NT2/D1 (cell line): ENCODE results near the gene NOP56.
"Not testable (repeated sequence)": the region's sequence is repeated elsewhere in the genome, so short reads cannot be mapped to it uniquely, and the experiment has no call there.

Experiments
- DNase-seq: peaks from one replicate; pipeline ENCODE4 v3.0.0-alpha.2; 2011; ENCODE audit warnings: low read depth, low spot score
- H3K27me3 ChIP-seq: 2 replicates; pipeline ENCODE4 v1.6.0; 2011; ENCODE audit warnings: mild to moderate bottlenecking; ENCODE audit not compliant: insufficient read length, insufficient read depth
- H3K36me3 ChIP-seq: 2 replicates; pipeline ENCODE4 v1.6.1; 2011; ENCODE audit warnings: mild to moderate bottlenecking, low read length, mixed read lengths; ENCODE audit not compliant: insufficient read depth, insufficient read length
- H3K4me1 ChIP-seq: 2 replicates; pipeline ENCODE4 v1.5.1; 2011; ENCODE audit not compliant: insufficient read depth, insufficient read length
- H3K4me3 ChIP-seq: 2 replicates; pipeline ENCODE4 v1.5.1; 2011; ENCODE audit warnings: low read depth; ENCODE audit not compliant: insufficient read length
- H3K9ac ChIP-seq: 2 replicates; pipeline ENCODE4 v1.6.0; 2011; ENCODE audit warnings: low read depth; ENCODE audit not compliant: insufficient read length
- H3K9me3 ChIP-seq: 2 replicates; pipeline ENCODE4 v1.5.1; 2011; ENCODE audit warnings: mild to moderate bottlenecking, low read length; ENCODE audit not compliant: insufficient read depth
- SUZ12 ChIP-seq: IDR thresholded peaks from 2 replicates; pipeline ENCODE4 v1.6.1; 2011; ENCODE audit not compliant: insufficient read length, insufficient read depth; ENCODE audit errors: extremely low read depth
- YY1 ChIP-seq: IDR thresholded peaks from 2 replicates; pipeline ENCODE4 v1.6.1; 2011; ENCODE audit not compliant: insufficient read length, insufficient read depth
- ZNF274 ChIP-seq: IDR thresholded peaks from 2 replicates; pipeline ENCODE4 v1.6.1; 2011; ENCODE audit warnings: mild to moderate bottlenecking, low read depth, low read length

NOP56 gene

GRCh38 chr20:2671977-2672376, 19.5 kb downstream of the NOP56 start:
- no peak overlapping the region for H3K4me3 ChIP-seq
- no peaks in the 10 kb centered on the region for H3K27me3 ChIP-seq
- no peaks in the 10 kb centered on the region for H3K9me3 ChIP-seq
- DNase-seq = no peak
- TF ChIP-seq YY1 = no peak
- H3K36me3 ChIP-seq = no peaks in the 10 kb centered on the region
- H3K9ac ChIP-seq = no peak overlapping the region
- no peaks in the 10 kb centered on the region for H3K4me1 ChIP-seq

- H3K36me3 ChIP-seq = no peaks in the 10 kb centered on the region
- no peak for DNase-seq
- no peaks in the 10 kb centered on the region for H3K4me1 ChIP-seq
- no peaks in the 10 kb centered on the region for H3K9me3 ChIP-seq
- H3K27me3 ChIP-seq = no peaks in the 10 kb centered on the region
- H3K9ac ChIP-seq = no peak overlapping the region
- H3K4me3 ChIP-seq = no peak overlapping the region
- TF ChIP-seq SUZ12 (no peak), ZNF274 (no peak), YY1 (no peak)
These were observed 20.0 kb downstream of the NOP56 start for GRCh38 chr20:2672446-2672845.

- Histone ChIP-seq H3K9ac (no peak overlapping the region), H3K4me3 (no peak overlapping the region), H3K27me3 (no peaks in the 10 kb centered on the region), H3K9me3 (no peaks in the 10 kb centered on the region), H3K36me3 (no peaks in the 10 kb centered on the region), H3K4me1 (no peaks in the 10 kb centered on the region)
- no peak for DNase-seq
- no peak for TF ChIP-seq YY1
- TF ChIP-seq ZNF274 = no peak
- TF ChIP-seq SUZ12 = no peak
These were observed 21.0 kb downstream of the NOP56 start for GRCh38 chr20:2673453-2673852.

GRCh38 chr20:2680046-2680445, 27.6 kb downstream of the NOP56 start:
- peaks cover 4% of the 10 kb centered on the region for H3K27me3 ChIP-seq
- DNase-seq = no peak
- no peak for TF ChIP-seq YY1
- no peak for TF ChIP-seq ZNF274
- no peak for TF ChIP-seq SUZ12
- H3K4me1 ChIP-seq = no peaks in the 10 kb centered on the region
- H3K9ac ChIP-seq = no peak overlapping the region
- no peaks in the 10 kb centered on the region for H3K9me3 ChIP-seq
- H3K36me3 ChIP-seq = no peaks in the 10 kb centered on the region
- no peak overlapping the region for H3K4me3 ChIP-seq

- not testable (repeated sequence) for H3K4me1 ChIP-seq, H3K9ac ChIP-seq, H3K9me3 ChIP-seq, H3K27me3 ChIP-seq, DNase-seq, H3K4me3 ChIP-seq, H3K36me3 ChIP-seq
These were observed 29.6 kb downstream of the NOP56 start for GRCh38 chr20:2682040-2682439.

GRCh38 chr20:2684817-2685216, 32.4 kb downstream of the NOP56 start:
- H3K9ac ChIP-seq, H3K9me3 ChIP-seq, DNase-seq, H3K4me3 ChIP-seq, H3K36me3 ChIP-seq, H3K4me1 ChIP-seq: not testable (repeated sequence)
- H3K27me3 ChIP-seq = peaks cover 11% of the 10 kb centered on the region

- Histone ChIP-seq H3K36me3 (no peaks in the 10 kb centered on the region), H3K27me3 (peaks cover 34% of the 10 kb centered on the region), H3K9ac (no peak overlapping the region), H3K4me1 (peaks cover 12% of the 10 kb centered on the region), H3K9me3 (no peaks in the 10 kb centered on the region), H3K4me3 (no peak overlapping the region)
- TF ChIP-seq ZNF274 (no peak), SUZ12 (no peak), YY1 (no peak)
- no peak for DNase-seq
These were observed 35.1 kb downstream of the NOP56 start for GRCh38 chr20:2687514-2687913.

GRCh38 chr20:2688041-2688591, 35.7 kb downstream of the NOP56 start:
- Histone ChIP-seq H3K9ac (peak overlapping the region; percentile 42), H3K4me3 (no peak overlapping the region), H3K4me1 (peaks cover 12% of the 10 kb centered on the region), H3K9me3 (no peaks in the 10 kb centered on the region), H3K36me3 (no peaks in the 10 kb centered on the region), H3K27me3 (peaks cover 33% of the 10 kb centered on the region)
- peak; percentile 68 for DNase-seq
- no peak for TF ChIP-seq SUZ12
- no peak for TF ChIP-seq ZNF274
- no peak for TF ChIP-seq YY1
